NCI-H2107 treated with DMSO at 0.1 percent for 48 hours (cell line): Measurements from ENCODE around the gene TRIM71.
"Not testable (repeated sequence)": the region's sequence is repeated elsewhere in the genome, so short reads cannot be mapped to it uniquely, and the experiment has no call there.

Experiments used
- DNase-seq: peaks from one replicate; lab custom pipeline; 2025; ENCODE audit not compliant: unreplicated experiment; lab: John Stamatoyannopoulos, UW

The TRIM71 gene

GRCh38 chr3:32819551-32820348 lies 2.0 kb downstream of the TRIM71 start:
- DNase-seq, result no peak

GRCh38 chr3:32820430-32820829 lies 2.6 kb downstream of the TRIM71 start:
- no peak for DNase-seq

GRCh38 chr3:32820971-32821685 lies 3.3 kb downstream of the TRIM71 start:
- DNase-seq, result no peak

- DNase-seq, result no peak
These were observed 4.0 kb downstream of the TRIM71 start for GRCh38 chr3:32821686-32822296.

- DNase-seq, result no peak
These were observed 5.1 kb downstream of the TRIM71 start for GRCh38 chr3:32822609-32823498.

GRCh38 chr3:32823641-32824184 lies 5.9 kb downstream of the TRIM71 start:
- not testable (repeated sequence) for DNase-seq

GRCh38 chr3:32825601-32826375 lies 8.0 kb downstream of the TRIM71 start:
- no peak for DNase-seq

- no peak for DNase-seq
These were observed 13.3 kb downstream of the TRIM71 start for GRCh38 chr3:32831062-32831461.

GRCh38 chr3:32831791-32832190 lies 14.0 kb downstream of the TRIM71 start:
- no peak for DNase-seq

- DNase-seq, result no peak
These were observed 14.4 kb downstream of the TRIM71 start for GRCh38 chr3:32832193-32832592.

GRCh38 chr3:32835049-32835371 lies 17.2 kb downstream of the TRIM71 start:
- DNase-seq, result no peak

GRCh38 chr3:32835961-32836360 lies 18.2 kb downstream of the TRIM71 start:
- DNase-seq, result no peak

GRCh38 chr3:32836601-32837000 lies 18.8 kb downstream of the TRIM71 start:
- DNase-seq, result no peak

GRCh38 chr3:32837366-32837765 lies 19.6 kb downstream of the TRIM71 start:
- no peak for DNase-seq

GRCh38 chr3:32837789-32838188 lies 20.0 kb downstream of the TRIM71 start:
- no peak for DNase-seq

- DNase-seq, result no peak
These were observed 21.9 kb downstream of the TRIM71 start for GRCh38 chr3:32839714-32840085.

GRCh38 chr3:32840086-32840841 lies 22.5 kb downstream of the TRIM71 start:
- DNase-seq, result no peak

- no peak for DNase-seq
These were observed 23.5 kb downstream of the TRIM71 start for GRCh38 chr3:32841341-32841740.

- DNase-seq, result no peak
These were observed 24.2 kb downstream of the TRIM71 start for GRCh38 chr3:32841867-32842470.
